IMR-90 (cell line): ENCODE data around the gene SMOC1. TPM values are rescaled to one million over a fixed set of nuclear protein-coding genes. Genes with fewer than 3 reads are reported as not detected.

Experiments
- ATAC-seq: fragments of 200-7000 bp; cut with Tn5 transposase; 2 replicates; pipeline ENCODE4 v1.9.1; 2020; ENCODE audit warnings: low read depth, mild to moderate bottlenecking, moderate library complexity
- BruUV-seq: library from RNA; stranded (reverse); fragments of 400-500 nt; replicated peaks from 2 replicates; lab custom pipeline; 2021; lab: Mats Ljungman, UMichigan
- CTCF ChIA-PET: fragments of 300-600 bp; formaldehyde crosslinking; extraction: SDS; loops from one replicate; lab custom pipeline; 2021; ENCODE audit warnings: antibody characterized with exemption; lab: Yijun Ruan, JAX
- POLR2A ChIA-PET: fragments of 300-600 bp; sonication (Branson Sonifier 250); formaldehyde crosslinking; loops from one replicate; lab custom pipeline; 2022; ENCODE audit warnings: antibody characterized with exemption; ENCODE audit not compliant: unreplicated experiment; lab: Charles Lee
- DNase-seq: peaks from one replicate; pipeline ENCODE4 v3.0.0; 2013
- H2AFZ ChIP-seq: replicated peaks from 2 replicates; pipeline ENCODE3; 2013; ENCODE audit warnings: low read length, mild to moderate bottlenecking; ENCODE audit not compliant: poor library complexity
- H2AK5ac ChIP-seq: 2 replicates; pipeline ENCODE4 v1.6.1; 2013; ENCODE audit warnings: low read depth, low read length, inconsistent platforms
- H2AK9ac ChIP-seq: replicated peaks from 2 replicates; pipeline ENCODE3; 2013; ENCODE audit warnings: mild to moderate bottlenecking, low read depth, low read length, moderate library complexity; ENCODE audit not compliant: poor library complexity
- H2BK120ac ChIP-seq: 2 replicates; pipeline ENCODE4 v1.6.1; 2013; ENCODE audit warnings: low read depth, low read length, inconsistent platforms
- H2BK15ac ChIP-seq: 3 replicates; pipeline ENCODE4 v1.6.1; 2013; ENCODE audit warnings: low read depth, low read length, inconsistent platforms
- H2BK20ac ChIP-seq: 2 replicates; pipeline ENCODE4 v1.6.1; 2013; ENCODE audit warnings: low read depth, mild to moderate bottlenecking, inconsistent platforms, low read length, moderate library complexity
- H2BK5ac ChIP-seq: 2 replicates; pipeline ENCODE4 v1.6.1; 2013; ENCODE audit warnings: mild to moderate bottlenecking, low read depth, low read length, inconsistent platforms; ENCODE audit not compliant: poor library complexity, severe bottlenecking
- H3K14ac ChIP-seq: replicated peaks from 2 replicates; pipeline ENCODE4 v1.6.1; 2013; ENCODE audit warnings: low read depth, low read length, inconsistent platforms
- H3K18ac ChIP-seq: 2 replicates; pipeline ENCODE4 v1.6.1; 2013; ENCODE audit warnings: low read depth, low read length, control low read depth
- H3K23ac ChIP-seq: 2 replicates; pipeline ENCODE4 v1.6.1; 2013; ENCODE audit warnings: low read depth, low read length, inconsistent platforms
- H3K27ac ChIP-seq: 2 replicates; pipeline ENCODE4 v1.5.1; 2013; ENCODE audit warnings: mild to moderate bottlenecking, control low read depth, low read length; ENCODE audit not compliant: insufficient read depth
- H3K27me3 ChIP-seq: 2 replicates; pipeline ENCODE4 v1.6.1; 2013; ENCODE audit warnings: low read length; ENCODE audit not compliant: control insufficient read depth, insufficient read depth
- H3K36me3 ChIP-seq: 2 replicates; pipeline ENCODE4 v1.6.1; 2013; ENCODE audit warnings: low read length, mixed read lengths; ENCODE audit not compliant: control insufficient read depth, insufficient read depth
- H3K4ac ChIP-seq: 2 replicates; pipeline ENCODE4 v1.6.1; 2013; ENCODE audit warnings: low read depth, low read length, inconsistent platforms
- H3K4me1 ChIP-seq: 2 replicates; pipeline ENCODE4 v1.6.1; 2013; ENCODE audit warnings: low read length, mixed read lengths; ENCODE audit not compliant: control insufficient read depth, insufficient read depth
- H3K4me2 ChIP-seq: 2 replicates; pipeline ENCODE4 v1.6.1; 2013; ENCODE audit warnings: low read depth, mild to moderate bottlenecking, control low read depth, low read length, moderate library complexity
- H3K4me3 ChIP-seq: 2 replicates; pipeline ENCODE4 v1.5.1; 2013; ENCODE audit warnings: low read depth, mild to moderate bottlenecking, control low read depth, low read length, moderate library complexity; ENCODE audit not compliant: insufficient read depth
- H3K56ac ChIP-seq: 2 replicates; pipeline ENCODE4 v1.6.1; 2013; ENCODE audit warnings: low read length, inconsistent platforms; ENCODE audit not compliant: insufficient read depth; ENCODE audit errors: extremely low read depth
- H3K79me1 ChIP-seq, 2 experiments: 2 replicates each; pipeline ENCODE4 v1.6.1; 2013; ENCODE audit warnings: low read length in 2 of 2, inconsistent platforms in 1 of 2, low read depth in 1 of 2
- H3K9ac ChIP-seq: 2 replicates; pipeline ENCODE4 v1.6.1; 2013; ENCODE audit warnings: low read depth, low read length, control low read depth
- H3K9me1 ChIP-seq: 2 replicates; pipeline ENCODE4 v1.6.1; 2013; ENCODE audit warnings: low read length, inconsistent platforms; ENCODE audit not compliant: insufficient read depth
- H3K9me3 ChIP-seq: 2 replicates; pipeline ENCODE4 v1.6.1; 2013; ENCODE audit warnings: low read length; ENCODE audit not compliant: control insufficient read depth, insufficient read depth
- H4K20me1 ChIP-seq: 2 replicates; pipeline ENCODE4 v1.6.1; 2013; ENCODE audit warnings: low read length, inconsistent platforms; ENCODE audit not compliant: insufficient read depth
- H4K5ac ChIP-seq: 2 replicates; pipeline ENCODE4 v1.6.1; 2013; ENCODE audit warnings: mild to moderate bottlenecking, low read depth, low read length, control low read depth
- H4K8ac ChIP-seq, 2 experiments: 2 replicates each; pipeline ENCODE4 v1.6.1; 2013; ENCODE audit warnings: low read depth in 2 of 2, low read length in 2 of 2, control low read depth in 1 of 2, inconsistent platforms in 1 of 2
- H4K91ac ChIP-seq: 2 replicates; pipeline ENCODE4 v1.6.1; 2013; ENCODE audit warnings: low read depth, low read length, inconsistent platforms; ENCODE audit not compliant: insufficient read depth
- RAD21 ChIP-seq: IDR thresholded peaks from 2 replicates; pipeline ENCODE4 v1.6.1; 2012; ENCODE audit warnings: low read length, improper control_type of control experiment
- WGBS, 2 experiments: methylation state at CpG; one replicate each; pipeline versions ENCODE4 v1.1.5 to v1.1.7; 2013; ENCODE audit warnings: missing lambda C conversion rate in 2 of 2; ENCODE audit not compliant: insufficient read length in 1 of 2; ENCODE audit errors: extremely low coverage in 2 of 2; 5-methylcytosine and 5-hydroxymethylcytosine counted together
- dilution Hi-C: fragments of 300-500 bp; cut with HindIII; formaldehyde crosslinking; loops from one replicate; pipeline ENCODE4 v1.14.3; 2018; ENCODE audit warnings: low sequenced_read_pairs; ENCODE audit not compliant: unreplicated experiment
- in situ Hi-C: fragments of 300-500 bp; cut with MboI; formaldehyde crosslinking; loops from 3 replicates; pipeline ENCODE4 v1.14.3; 2019; ENCODE audit warnings: low sequenced_read_pairs, inconsistent platforms, mixed read lengths
- intact Hi-C: fragments of 100-400 bp; cut with micrococcal nuclease; formaldehyde crosslinking; loops from 2 replicates; pipeline ENCODE4 v1.10.0; 2022
- polyA plus RNA-seq, 3 experiments: library from polyadenylated mRNA; depleted of rRNA; stranded (reverse); fragments of >200 nt; gene quantifications; 2 replicates each; pipeline ENCODE4 v1.2.3, GENCODE V29; 2012; ENCODE audit warnings: low replicate concordance in 1 of 3
- total RNA-seq: library from RNA; depleted of rRNA; stranded (reverse); fragments of >200 nt; gene quantifications from 2 replicates; pipeline ENCODE4 v1.2.3, GENCODE V29; 2012
- TF ChIP-seq, protein P1 (sequence below): conservative IDR thresholded peaks from 2 replicates; pipeline ENCODE4 v1.5.1; 2012; ENCODE audit warnings: mild to moderate bottlenecking, low read depth, low read length, improper control_type of control experiment

Gene SMOC1
- total and polyA plus RNA-seq, 2 of the 4 experiments (the other 2 are of a cell fraction) = 0.90 to 4.1 TPM

DNA sequence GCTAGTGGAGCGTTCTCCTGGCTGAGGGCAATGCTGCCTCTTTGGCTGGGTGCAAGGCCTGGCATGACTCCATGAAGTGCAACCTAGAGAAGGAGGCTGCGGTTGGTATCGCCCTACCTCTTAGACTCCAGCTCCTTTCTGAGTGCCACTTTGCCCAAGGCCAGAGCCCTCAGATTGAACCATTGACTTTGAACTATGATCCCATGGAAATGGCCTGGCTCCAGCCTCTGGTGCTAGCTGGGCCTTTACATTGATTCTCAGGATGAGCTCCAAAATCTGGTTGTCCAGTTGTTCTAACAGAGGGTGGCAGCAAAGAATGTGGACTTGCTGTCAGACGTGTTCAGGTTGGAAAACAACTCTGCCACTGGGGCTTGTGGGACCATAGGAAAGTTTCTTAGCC lies 16.1 kb upstream of the SMOC1 start:
- H3K56ac ChIP-seq = no peak overlapping the region
- intact Hi-C loops = no loop called here
- ChIA-PET POLR2A (no interaction called here), CTCF (interaction anchor here (0.9 to 1.2 kb wide), 2 partner anchors 15 to 19 kb away, joined by 3 to 4 read pairs; no protein-coding TSS in a partner anchor)
- no peak overlapping the region for H2AK9ac ChIP-seq
- H2BK15ac ChIP-seq = no peak overlapping the region
- no peak overlapping the region for H3K23ac ChIP-seq
- no peaks in the 10 kb centered on the region for H3K9me1 ChIP-seq
- no peak overlapping the region for H2BK120ac ChIP-seq
- peaks cover 10% of the 10 kb centered on the region for H3K9me3 ChIP-seq
- no peak overlapping the region for H2AFZ ChIP-seq
- no peak overlapping the region for H3K18ac ChIP-seq
- H2BK5ac ChIP-seq = no peak overlapping the region
- DNase-seq = no peak
- H4K91ac ChIP-seq = no peak overlapping the region
- H3K4me3 ChIP-seq = no peak overlapping the region
- dilution Hi-C loops = no loop called here
- no peaks in the 10 kb centered on the region; the same call in 1 of the 2 replicates for H3K4me1 ChIP-seq
- BruUV-seq = no TSS peak
- ATAC-seq = no peak
- H3K79me1 ChIP-seq = no peaks in the 10 kb centered on the region
- H3K4ac ChIP-seq = no peak overlapping the region
- no peaks in the 10 kb centered on the region for H4K20me1 ChIP-seq
- H3K27ac ChIP-seq = no peak overlapping the region
- TF ChIP-seq, protein P1, sequence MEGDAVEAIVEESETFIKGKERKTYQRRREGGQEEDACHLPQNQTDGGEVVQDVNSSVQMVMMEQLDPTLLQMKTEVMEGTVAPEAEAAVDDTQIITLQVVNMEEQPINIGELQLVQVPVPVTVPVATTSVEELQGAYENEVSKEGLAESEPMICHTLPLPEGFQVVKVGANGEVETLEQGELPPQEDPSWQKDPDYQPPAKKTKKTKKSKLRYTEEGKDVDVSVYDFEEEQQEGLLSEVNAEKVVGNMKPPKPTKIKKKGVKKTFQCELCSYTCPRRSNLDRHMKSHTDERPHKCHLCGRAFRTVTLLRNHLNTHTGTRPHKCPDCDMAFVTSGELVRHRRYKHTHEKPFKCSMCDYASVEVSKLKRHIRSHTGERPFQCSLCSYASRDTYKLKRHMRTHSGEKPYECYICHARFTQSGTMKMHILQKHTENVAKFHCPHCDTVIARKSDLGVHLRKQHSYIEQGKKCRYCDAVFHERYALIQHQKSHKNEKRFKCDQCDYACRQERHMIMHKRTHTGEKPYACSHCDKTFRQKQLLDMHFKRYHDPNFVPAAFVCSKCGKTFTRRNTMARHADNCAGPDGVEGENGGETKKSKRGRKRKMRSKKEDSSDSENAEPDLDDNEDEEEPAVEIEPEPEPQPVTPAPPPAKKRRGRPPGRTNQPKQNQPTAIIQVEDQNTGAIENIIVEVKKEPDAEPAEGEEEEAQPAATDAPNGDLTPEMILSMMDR = no peak
- TF ChIP-seq RAD21 = peak; percentile 27; the same call in 1 of the 2 replicates
- H3K4me2 ChIP-seq = no peak overlapping the region
- in situ Hi-C loops = no loop called here
- H4K5ac ChIP-seq = no peak overlapping the region
- no peak overlapping the region for H3K9ac ChIP-seq
- WGBS, 2 experiments = 50% methylated on average over 1 of the region's 4 CpGs; no CpG with 5 or more reads in 1 of the 2 experiments
- no peaks in the 10 kb centered on the region for H3K36me3 ChIP-seq
- H3K27me3 ChIP-seq = peaks cover 23% of the 10 kb centered on the region
- H4K8ac ChIP-seq = no peak overlapping the region
- no peak overlapping the region for H3K14ac ChIP-seq
- no peak overlapping the region for H2BK20ac ChIP-seq
- no peak overlapping the region for H2AK5ac ChIP-seq
